T-cell (primary cell): Measurements from ENCODE around the gene GBF1. TPM values are rescaled to one million over a fixed set of nuclear protein-coding genes. Genes with fewer than 3 reads are reported as not detected.

ENCODE experiments used
- ATAC-seq, 4 experiments: fragments of 200-7000 bp in 3 of 4; fragments of 150-1000 bp in 1 of 4; cut with Tn5 transposase; replicated peaks in 1 of 4; 1 replicate in 3 of 4; 2 replicates in 1 of 4; pipeline ENCODE4 v1.10.0; 2021; ENCODE audit warnings: moderate library complexity in 3 of 4, mild to moderate bottlenecking in 2 of 4, moderate number of reproducible peaks in 1 of 4
- CTCF ChIA-PET, 2 donors: fragments of 300-600 bp; sonication (Branson Sonifier 250); formaldehyde crosslinking; loops; one replicate each; lab custom pipeline; 2022; ENCODE audit warnings: antibody characterized with exemption in 2 of 2; lab: Charles Lee
- POLR2A ChIA-PET, 2 donors: fragments of 300-600 bp; sonication (Branson Sonifier 250); formaldehyde crosslinking; loops; one replicate each; lab custom pipeline; 2022; ENCODE audit warnings: antibody characterized with exemption in 2 of 2; lab: Charles Lee
- DNase-seq, 35 experiments: peaks; one replicate each; pipeline versions ENCODE4 v3.0.0 to v3.0.0-alpha.2; 2013 to 2023
- H3K27ac ChIP-seq: one replicate; pipeline ENCODE4 v1.5.1; 2013; ENCODE audit warnings: low read length
- H3K27me3 ChIP-seq, 2 experiments: replicated peaks in 1 of 2; 1 replicate in 1 of 2; 2 replicates in 1 of 2; pipeline versions ENCODE4 v1.6.1 to v1.7.0; 2013; ENCODE audit warnings: low read length in 1 of 2, mixed read lengths in 1 of 2; ENCODE audit not compliant: control insufficient read depth in 2 of 2, insufficient read depth in 2 of 2; ENCODE audit errors: extremely low read depth in 1 of 2
- H3K36me3 ChIP-seq, 2 donors: 1 replicate in 1 of 2; 2 replicates in 1 of 2; pipeline versions ENCODE4 v1.6.1 to v1.7.0; 2013; ENCODE audit warnings: low read length in 1 of 2; ENCODE audit not compliant: control insufficient read depth in 2 of 2, insufficient read depth in 1 of 2; ENCODE audit errors: extremely low read depth in 1 of 2
- H3K4me1 ChIP-seq, 2 experiments: 1 replicate in 1 of 2; 2 replicates in 1 of 2; pipeline versions ENCODE4 v1.6.1 to v1.7.0; 2013; ENCODE audit warnings: low read length in 2 of 2, mixed read lengths in 1 of 2; ENCODE audit not compliant: insufficient read depth in 2 of 2, control insufficient read depth in 1 of 2; ENCODE audit errors: extremely low read depth in 1 of 2
- H3K4me3 ChIP-seq, 2 donors: 1 replicate in 1 of 2; 2 replicates in 1 of 2; pipeline versions ENCODE4 v1.5.1 to v1.7.0; 2013; ENCODE audit warnings: mild to moderate bottlenecking in 2 of 2, low read length in 1 of 2, moderate library complexity in 1 of 2; ENCODE audit not compliant: control insufficient read depth in 1 of 2; ENCODE audit errors: extremely low read depth in 1 of 2
- H3K9me3 ChIP-seq: 2 replicates; pipeline ENCODE4 v1.7.0; 2013
- H3K27ac Mint-ChIP-seq, 2 donors: one replicate each; pipeline ENCODE4 v1.8.0; 2020 to 2021; ENCODE audit warnings: mild to moderate bottlenecking in 2 of 2, mixed read lengths in 2 of 2
- H3K27me3 Mint-ChIP-seq, 2 donors: one replicate each; pipeline ENCODE4 v1.8.0; 2021 to 2022; ENCODE audit warnings: mixed read lengths in 2 of 2
- H3K36me3 Mint-ChIP-seq: one replicate; pipeline ENCODE4 v1.8.0; 2021; ENCODE audit warnings: mixed read lengths
- H3K4me1 Mint-ChIP-seq, 3 donors: one replicate each; pipeline ENCODE4 v1.8.0; 2020 to 2022; ENCODE audit warnings: mixed read lengths in 3 of 3, mild to moderate bottlenecking in 1 of 3
- H3K4me3 Mint-ChIP-seq, 3 donors: one replicate each; pipeline ENCODE4 v1.8.0; 2020 to 2022; ENCODE audit warnings: mild to moderate bottlenecking in 3 of 3, mixed read lengths in 3 of 3, moderate library complexity in 3 of 3
- H3K9me3 Mint-ChIP-seq, 3 donors: one replicate each; pipeline ENCODE4 v1.8.0; 2020 to 2022; ENCODE audit warnings: mixed read lengths in 3 of 3
- WGBS: methylation state at CpG from one replicate; pipeline ENCODE4 v1.1.5; 2013; ENCODE audit warnings: missing lambda C conversion rate; ENCODE audit not compliant: insufficient coverage; 5-methylcytosine and 5-hydroxymethylcytosine counted together
- total RNA-seq, 35 experiments: library from RNA in 6 of 35; stranded (reverse) in 6 of 35; fragments of 120-200 nt in 1 of 35; gene quantifications; one replicate each; pipeline versions ENCODE4 v1.2.1 to v1.2.4 and lab custom pipeline; 2013 to 2026

Gene GBF1
- total RNA-seq, 5 donors from 2014 or later (not counting 1 experiment from before 2014, with no cell fraction given), result 37.2 to 41.1 (median 38.7) TPM

DNA sequence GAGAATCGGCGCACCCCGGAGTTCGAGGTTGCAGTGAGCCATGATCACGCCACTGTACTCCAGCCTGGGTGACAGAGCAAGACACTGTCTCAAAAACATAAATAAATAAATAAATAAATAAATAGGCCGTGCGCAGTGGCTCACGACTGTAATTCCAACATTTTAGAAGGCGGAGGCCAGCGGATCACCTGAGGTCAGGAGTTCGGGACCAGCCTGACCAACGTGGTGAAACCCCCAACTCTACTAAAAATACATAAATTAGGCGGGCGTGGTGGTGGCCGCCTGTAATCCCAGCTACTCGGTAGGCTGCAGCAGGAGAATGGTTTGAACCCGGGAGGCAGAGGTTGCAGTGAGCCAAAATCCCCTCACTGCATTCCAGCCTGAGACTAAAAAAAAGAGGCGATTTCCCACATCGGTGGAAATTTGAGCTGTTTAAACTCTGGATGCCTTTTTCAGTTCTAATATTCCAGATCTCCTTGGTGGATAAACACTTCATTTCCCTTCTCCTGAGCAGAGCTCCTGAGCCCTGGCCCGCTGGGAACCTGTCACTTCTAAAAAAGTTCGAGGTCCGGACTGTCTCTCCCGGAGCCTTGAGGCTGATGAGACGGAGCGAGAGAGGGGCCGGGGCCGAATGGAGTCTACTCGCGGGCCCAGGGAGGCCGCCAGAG is 148.2 kb downstream of the GBF1 start:
- peaks cover 12% of the 10 kb centered on the region for H3K36me3 Mint-ChIP-seq
- H3K27ac Mint-ChIP-seq, result peak overlapping the region; percentile 88 to 98
- DNase-seq (no peak), ATAC-seq (no peak)
- H3K4me3 ChIP-seq, result peak overlapping the region; percentile 81 to 94
- H3K9me3 ChIP-seq, result no peaks in the 10 kb centered on the region
- no peaks in the 10 kb centered on the region for H3K9me3 Mint-ChIP-seq
- peak overlapping the region; percentile 86 to 96 (median 89) for H3K4me3 Mint-ChIP-seq
- peak overlapping the region; percentile 99 for H3K27ac ChIP-seq
- ChIA-PET CTCF (interaction anchor here (0.6 to 1.7 kb wide), 9 partner anchors 18 to 190 kb away, joined by 3 to 5 read pairs (median 4); partner anchors contain the start of gene C10orf95 (in 1 of the 2)), POLR2A (interaction anchor here (0.5 to 1.5 kb wide), 6 partner anchors 13 to 109 kb away, joined by 3 to 8 read pairs (median 6); partner anchors contain the start of gene ACTR1A (in 1 of the 2))
- peaks cover 34 to 42% (median 38%) of the 10 kb centered on the region in 3 donors for H3K4me1 Mint-ChIP-seq
- peaks cover 10 to 46% of the 10 kb centered on the region in 2 experiments for H3K4me1 ChIP-seq
- H3K36me3 ChIP-seq, result peaks cover 2 to 24% of the 10 kb centered on the region in 2 donors
- no peaks in the 10 kb centered on the region for H3K27me3 ChIP-seq
- 15% methylated on average over 19 of the region's 30 CpGs for WGBS
- H3K27me3 Mint-ChIP-seq, result no peaks in the 10 kb centered on the region

GRCh38 chr10:102394079-102394800 is 148.9 kb downstream of the GBF1 start:
- CTCF ChIA-PET, result interaction anchor here (0.6 to 1.7 kb wide), 6 partner anchors 19 to 190 kb away, joined by 3 to 5 read pairs (median 4); no protein-coding TSS in a partner anchor
- under 1% methylated on average over 71 of the region's 71 CpGs for WGBS
- ATAC-seq, result peak; percentile 78 to 85 (median 83)
- Histone ChIP-seq H3K27me3 (no peaks in the 10 kb centered on the region), H3K4me1 (peaks cover 10 to 53% of the 10 kb centered on the region in 2 experiments), H3K27ac (peak overlapping the region; percentile 99), H3K9me3 (no peaks in the 10 kb centered on the region), H3K4me3 (peak overlapping the region; percentile 81 to 94), H3K36me3 (peaks cover 2 to 25% of the 10 kb centered on the region in 2 donors)
- H3K36me3 Mint-ChIP-seq, result peaks cover 12% of the 10 kb centered on the region
- DNase-seq, result peak; percentile 94 to 99 (median 99)
- H3K27me3 Mint-ChIP-seq, result no peaks in the 10 kb centered on the region
- H3K4me1 Mint-ChIP-seq, result peaks cover 38 to 46% (median 42%) of the 10 kb centered on the region in 3 donors
- H3K4me3 Mint-ChIP-seq, result peak overlapping the region; percentile 86 to 96 (median 89)
- POLR2A ChIA-PET, result interaction anchor here (0.6 to 1.5 kb wide), 6 partner anchors 12 to 237 kb away, joined by 3 to 8 read pairs (median 4); partner anchors contain the start of gene ACTR1A (in 1 of the 2)
- peak overlapping the region; percentile 88 to 98 for H3K27ac Mint-ChIP-seq
- no peaks in the 10 kb centered on the region for H3K9me3 Mint-ChIP-seq

GRCh38 chr10:102394801-102395399 is 149.6 kb downstream of the GBF1 start:
- Histone ChIP-seq H3K27ac (peak overlapping the region; percentile 99), H3K4me3 (peak overlapping the region; percentile 81 to 94), H3K27me3 (no peaks in the 10 kb centered on the region), H3K4me1 (peaks cover 12 to 59% of the 10 kb centered on the region in 2 experiments), H3K9me3 (no peaks in the 10 kb centered on the region), H3K36me3 (peaks cover 4 to 26% of the 10 kb centered on the region in 2 donors)
- H3K9me3 Mint-ChIP-seq, result no peaks in the 10 kb centered on the region
- no peaks in the 10 kb centered on the region for H3K27me3 Mint-ChIP-seq
- ChIA-PET CTCF (interaction anchor here in 1 of 2 donors (1.0 to 1.2 kb wide), 2 partner anchors 33 to 108 kb away, joined by 3 to 9 read pairs; partner anchors contain the start of genes ACTR1A and SUFU), POLR2A (interaction anchor here (0.5 to 1.3 kb wide), 9 partner anchors 9 to 238 kb away, joined by 3 to 8 read pairs (median 6); partner anchors contain the start of genes ACTR1A (in 1 of the 2) and CUEDC2 (in 1 of the 2))
- WGBS, result 0% methylated on average over 18 of the region's 35 CpGs
- ATAC-seq, result peak in 1 of 4 experiments; percentile 4
- H3K27ac Mint-ChIP-seq, result peak overlapping the region; percentile 88 to 98
- H3K4me1 Mint-ChIP-seq, result peaks cover 42 to 47% (median 46%) of the 10 kb centered on the region in 3 donors
- H3K36me3 Mint-ChIP-seq, result peaks cover 16% of the 10 kb centered on the region
- DNase-seq, result peak in 21 of 35 experiments; percentile 22 to 82 (median 63)
- peak overlapping the region; percentile 86 to 96 (median 89) for H3K4me3 Mint-ChIP-seq

- Histone ChIP-seq H3K36me3 (peaks cover 10 to 34% of the 10 kb centered on the region in 2 donors), H3K27ac (peak within 1 kb of the TSS; percentile 99), H3K4me3 (peak within 1 kb of the TSS; percentile 81 to 94), H3K4me1 (peaks cover 12 to 66% of the 10 kb centered on the region in 2 experiments), H3K27me3 (no peaks in the 10 kb centered on the region), H3K9me3 (no peaks in the 10 kb centered on the region)
- Mint-ChIP-seq H3K27ac (peak within 1 kb of the TSS; percentile 89 to 98), H3K4me1 (peaks cover 49 to 51% (median 49%) of the 10 kb centered on the region in 3 donors), H3K4me3 (peak within 1 kb of the TSS; percentile 86 to 96 (median 89)), H3K27me3 (no peaks in the 10 kb centered on the region), H3K9me3 (no peaks in the 10 kb centered on the region), H3K36me3 (peaks cover 19% of the 10 kb centered on the region)
- WGBS, result under 1% methylated on average over 25 of the region's 42 CpGs
- CTCF ChIA-PET, result interaction anchor here in 1 of 2 donors (0.6 to 1.2 kb wide), 5 partner anchors 34 to 1934 kb away, joined by 3 to 9 read pairs (median 4); partner anchors contain the start of genes ACTR1A and SUFU
- POLR2A ChIA-PET, result interaction anchor here (0.5 to 1.2 kb wide), 15 partner anchors 8 to 254 kb away, joined by 3 to 7 read pairs (median 4); partner anchors contain the start of genes ACTR1A (in 1 of the 2) and CUEDC2 (in 1 of the 2)
- ATAC-seq (peak; percentile 33 to 42 (median 41)), DNase-seq (peak; percentile 83 to 97 (median 90))
These were observed 150.3 kb downstream of the GBF1 start, which contains the start of gene NFKB2 for GRCh38 chr10:102395400-102396316. Gene NFKB2 (plus strand): TSS chr10:102395705. CDS start chr10:102395960, 255 bp downstream.

DNA sequence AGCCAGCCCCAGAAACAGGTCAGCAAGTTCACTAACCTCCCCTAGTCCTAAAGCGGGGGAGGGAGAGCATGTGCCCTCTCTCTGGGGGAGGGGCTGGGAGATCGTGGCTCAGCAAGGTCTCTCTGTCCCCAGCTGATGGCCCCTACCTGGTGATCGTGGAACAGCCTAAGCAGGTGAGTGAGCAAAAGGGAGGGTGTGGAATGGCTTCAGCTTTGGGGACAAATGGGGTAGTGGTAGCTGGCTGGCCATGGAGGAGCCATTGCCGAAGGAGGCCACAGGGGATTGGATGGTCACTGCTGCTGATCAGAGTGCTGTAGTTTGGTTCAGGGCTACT is 151.0 kb downstream of the GBF1 start:
- H3K4me3 Mint-ChIP-seq, result peak overlapping the region; percentile 86 to 96 (median 89)
- peaks cover 10 to 40% of the 10 kb centered on the region in 2 donors for H3K36me3 ChIP-seq
- peaks cover 49 to 51% (median 49%) of the 10 kb centered on the region in 3 donors for H3K4me1 Mint-ChIP-seq
- no peaks in the 10 kb centered on the region for H3K27me3 ChIP-seq
- peak in 1 of 35 experiments; percentile 32 for DNase-seq
- H3K9me3 ChIP-seq, result no peaks in the 10 kb centered on the region
- peaks cover 19% of the 10 kb centered on the region for H3K36me3 Mint-ChIP-seq
- no peaks in the 10 kb centered on the region for H3K9me3 Mint-ChIP-seq
- ATAC-seq, result no peak
- 56% methylated on average over 2 of the region's 4 CpGs for WGBS
- H3K4me3 ChIP-seq, result peak overlapping the region; percentile 81 to 94
- ChIA-PET CTCF (interaction anchor here in 1 of 2 donors (0.7 kb wide), 1 partner anchor 12 kb away, joined by 6 read pairs; no protein-coding TSS in a partner anchor), POLR2A (interaction anchor here (0.6 to 1.0 kb wide), 3 partner anchors 10 to 254 kb away, joined by 4 read pairs; no protein-coding TSS in a partner anchor)
- H3K27me3 Mint-ChIP-seq, result no peaks in the 10 kb centered on the region
- H3K4me1 ChIP-seq, result peaks cover 12 to 66% of the 10 kb centered on the region in 2 experiments
- peak overlapping the region; percentile 99 for H3K27ac ChIP-seq
- H3K27ac Mint-ChIP-seq, result peak overlapping the region; percentile 89 to 93
